SK-N-SH (cell line): ENCODE results near the gene GABRB2.

ENCODE experiments used
- CHD2 ChIP-seq: fragments of 150-350 bp; IDR thresholded peaks from 2 replicates; pipeline ENCODE4 v1.6.1; 2018; ENCODE audit warnings: low read length; ENCODE audit not compliant: partially characterized antibody
- CTCF ChIP-seq: fragments of 200-600 bp; sonication (generic); IDR thresholded peaks from 2 replicates; pipeline ENCODE4 v1.6.1; 2017; ENCODE audit warnings: antibody characterized with exemption, mild to moderate bottlenecking, moderate library complexity
- ELF1 ChIP-seq: IDR thresholded peaks from 2 replicates; pipeline ENCODE4 v1.4.0; 2012
- EP300 ChIP-seq, 2 experiments: IDR thresholded peaks; 2 replicates each; pipeline versions ENCODE4 v1.4.0 to v1.6.1; 2012; ENCODE audit warnings: borderline replicate concordance in 1 of 2, low read depth in 1 of 2, low read length in 1 of 2
- GATA2 ChIP-seq: sonication (generic); formaldehyde crosslinking; IDR thresholded peaks from 2 replicates; pipeline ENCODE4 v1.5.0; 2020; ENCODE audit warnings: mild to moderate bottlenecking, missing genetic modification reagents
- MAX ChIP-seq: IDR thresholded peaks from 2 replicates; pipeline ENCODE4 v1.4.0; 2012; ENCODE audit warnings: low read depth
- MXI1 ChIP-seq: IDR thresholded peaks from 2 replicates; pipeline ENCODE4 v1.6.1; 2012; ENCODE audit warnings: mild to moderate bottlenecking, low read depth, low read length, improper control_type of control experiment
- PBX3 ChIP-seq: IDR thresholded peaks from 2 replicates; pipeline ENCODE4; 2012
- POLR2AphosphoS5 ChIP-seq: IDR thresholded peaks from 2 replicates; pipeline ENCODE4 v1.6.1; 2012; ENCODE audit warnings: low read depth, low read length
- RAD21 ChIP-seq: IDR thresholded peaks from 2 replicates; pipeline ENCODE4 v1.6.1; 2012; ENCODE audit warnings: mild to moderate bottlenecking, low read length
- RFX5 ChIP-seq: IDR thresholded peaks from 2 replicates; pipeline ENCODE4 v1.6.1; 2012; ENCODE audit warnings: mild to moderate bottlenecking, improper control_type of control experiment, low read length
- SMC3 ChIP-seq: IDR thresholded peaks from 2 replicates; pipeline ENCODE4 v1.6.1; 2012; ENCODE audit warnings: low read depth, low read length, improper control_type of control experiment
- TAF1 ChIP-seq: IDR thresholded peaks from 2 replicates; pipeline ENCODE4 v1.6.1; 2012; ENCODE audit warnings: low read depth, mild to moderate bottlenecking, low read length, moderate library complexity, borderline replicate concordance
- TCF12 ChIP-seq: IDR thresholded peaks from 2 replicates; pipeline ENCODE4 v1.4.0; 2012

GRCh38 chr5:161287436-161287835 lies 259.1 kb downstream of the GABRB2 start:
- TF ChIP-seq CTCF (no peak), SMC3 (no peak), MAX (no peak), TAF1 (no peak), GATA2 (CRISPR knock-in tag) (no peak), PBX3 (no peak), TCF12 (no peak), POLR2AphosphoS5 (no peak), EP300 (IDR thresholded peaks at IDR 0.05; ENCODE audit: borderline replicate concordance in 1 of 2, low read depth in 1 of 2, low read length in 1 of 2) (no peak), MXI1 (no peak), CHD2 (no peak), ELF1 (no peak), RAD21 (no peak), RFX5 (no peak)
